ENCODE measurements around the gene SCO1. TPM values are rescaled to one million over a fixed set of nuclear protein-coding genes. Genes with fewer than 3 reads are reported as not detected.

SCO1 gene
- total RNA-seq, 2 experiments from 2014 or later = 15.3 to 18.2 TPM

GRCh38 chr17:10673312-10673711, 24.0 kb downstream of the SCO1 start:
- CTCF ChIA-PET = no interaction called here
- H3K4me3 Mint-ChIP-seq = no peak overlapping the region
- ATAC-seq (ENCODE audit: poor library complexity) = no peak

GRCh38 chr17:10668775-10669174, 28.6 kb downstream of the SCO1 start:
- H3K4me1 ChIP-seq (ENCODE audit: insufficient read depth, low read length) = no peaks in the 10 kb centered on the region
- POLR2A ChIA-PET = no interaction called here
- no peak overlapping the region for H3K4me3 ChIP-seq (ENCODE audit: low read length)
- H3K36me3 ChIP-seq (ENCODE audit: insufficient read depth, low read length) = no peaks in the 10 kb centered on the region
- no peak overlapping the region for H3K27ac ChIP-seq (ENCODE audit: low read depth in 1 of 2, low read length in 2 of 2)
- no peak overlapping the region for H3K27ac Mint-ChIP-seq
- H3K9me3 ChIP-seq (ENCODE audit: control insufficient read depth in 1 of 2, insufficient read depth in 1 of 2, low read length in 2 of 2) = no peaks in the 10 kb centered on the region
- TF ChIP-seq, protein P1, sequence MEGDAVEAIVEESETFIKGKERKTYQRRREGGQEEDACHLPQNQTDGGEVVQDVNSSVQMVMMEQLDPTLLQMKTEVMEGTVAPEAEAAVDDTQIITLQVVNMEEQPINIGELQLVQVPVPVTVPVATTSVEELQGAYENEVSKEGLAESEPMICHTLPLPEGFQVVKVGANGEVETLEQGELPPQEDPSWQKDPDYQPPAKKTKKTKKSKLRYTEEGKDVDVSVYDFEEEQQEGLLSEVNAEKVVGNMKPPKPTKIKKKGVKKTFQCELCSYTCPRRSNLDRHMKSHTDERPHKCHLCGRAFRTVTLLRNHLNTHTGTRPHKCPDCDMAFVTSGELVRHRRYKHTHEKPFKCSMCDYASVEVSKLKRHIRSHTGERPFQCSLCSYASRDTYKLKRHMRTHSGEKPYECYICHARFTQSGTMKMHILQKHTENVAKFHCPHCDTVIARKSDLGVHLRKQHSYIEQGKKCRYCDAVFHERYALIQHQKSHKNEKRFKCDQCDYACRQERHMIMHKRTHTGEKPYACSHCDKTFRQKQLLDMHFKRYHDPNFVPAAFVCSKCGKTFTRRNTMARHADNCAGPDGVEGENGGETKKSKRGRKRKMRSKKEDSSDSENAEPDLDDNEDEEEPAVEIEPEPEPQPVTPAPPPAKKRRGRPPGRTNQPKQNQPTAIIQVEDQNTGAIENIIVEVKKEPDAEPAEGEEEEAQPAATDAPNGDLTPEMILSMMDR (IDR thresholded peaks at IDR 0.05) = no peak
- peaks cover 31% of the 10 kb centered on the region for H3K36me3 Mint-ChIP-seq (ENCODE audit: low read depth)
- DNase-seq (no peak), ATAC-seq (ENCODE audit: poor library complexity) (no peak)
- no peaks in the 10 kb centered on the region for H3K27me3 Mint-ChIP-seq
- no peaks in the 10 kb centered on the region for H3K27me3 ChIP-seq (ENCODE audit: control insufficient read depth in 1 of 2, insufficient read depth in 2 of 2, low read length in 2 of 2)
- no peaks in the 10 kb centered on the region for H3K4me1 Mint-ChIP-seq (ENCODE audit: low read depth)
- CTCF ChIA-PET = interaction anchor here (0.7 kb wide), 1 partner anchor 139 kb away, joined by 3 read pairs; no protein-coding TSS in a partner anchor
- intact Hi-C loops (cut with DNase I, micrococcal nuclease) = no loop called here
- no peaks in the 10 kb centered on the region for H3K9me3 Mint-ChIP-seq
- no peak overlapping the region for H3K4me3 Mint-ChIP-seq

More at GRCh38 chr17:10673312-10673711, 24.0 kb downstream of the SCO1 start:
- H3K9me3 Mint-ChIP-seq = no peaks in the 10 kb centered on the region
- intact Hi-C loops (cut with DNase I, micrococcal nuclease) = no loop called here
- Histone ChIP-seq H3K9me3 (ENCODE audit: control insufficient read depth in 1 of 2, insufficient read depth in 1 of 2, low read length in 2 of 2) (no peaks in the 10 kb centered on the region), H3K4me1 (ENCODE audit: insufficient read depth, low read length) (no peaks in the 10 kb centered on the region), H3K27me3 (ENCODE audit: control insufficient read depth in 1 of 2, insufficient read depth in 2 of 2, low read length in 2 of 2) (no peaks in the 10 kb centered on the region), H3K36me3 (ENCODE audit: insufficient read depth, low read length) (peaks cover 21% of the 10 kb centered on the region), H3K27ac (ENCODE audit: low read depth in 1 of 2, low read length in 2 of 2) (no peak overlapping the region), H3K4me3 (ENCODE audit: low read length) (no peak overlapping the region)
- POLR2A ChIA-PET = no interaction called here
- peaks cover 55% of the 10 kb centered on the region for H3K36me3 Mint-ChIP-seq (ENCODE audit: low read depth)
- H3K4me1 Mint-ChIP-seq (ENCODE audit: low read depth) = no peaks in the 10 kb centered on the region
- TF ChIP-seq, protein P1 (IDR thresholded peaks at IDR 0.05) = no peak
- no peak for DNase-seq
- no peaks in the 10 kb centered on the region for H3K27me3 Mint-ChIP-seq
- no peak overlapping the region for H3K27ac Mint-ChIP-seq

DNA sequence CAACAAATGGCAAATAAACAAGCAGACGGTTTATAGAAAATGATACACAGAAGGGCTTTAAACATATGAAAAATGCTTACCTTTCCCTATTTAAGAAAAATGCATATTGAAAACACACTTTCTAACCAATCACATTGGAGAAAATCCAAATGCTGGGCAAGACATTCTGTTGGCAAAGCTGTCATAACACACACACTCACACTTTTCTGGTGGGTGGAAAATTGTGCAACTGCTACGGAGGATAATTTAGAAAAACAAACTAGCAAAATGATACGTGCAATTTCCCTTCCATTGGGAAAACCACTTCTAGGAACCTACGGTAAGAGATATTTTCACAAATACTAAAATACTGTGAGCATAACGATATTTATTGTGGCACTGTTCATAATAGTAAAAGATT, 30.4 kb downstream of the SCO1 start:
- H3K27ac Mint-ChIP-seq = no peak overlapping the region
- DNase-seq (no peak), ATAC-seq (ENCODE audit: poor library complexity) (no peak)
- POLR2A ChIA-PET = no interaction called here
- no peak overlapping the region for H3K4me3 Mint-ChIP-seq
- H3K4me1 Mint-ChIP-seq (ENCODE audit: low read depth) = no peaks in the 10 kb centered on the region
- H3K36me3 ChIP-seq (ENCODE audit: insufficient read depth, low read length) = no peaks in the 10 kb centered on the region
- no peaks in the 10 kb centered on the region for H3K9me3 ChIP-seq (ENCODE audit: control insufficient read depth in 1 of 2, insufficient read depth in 1 of 2, low read length in 2 of 2)
- no peaks in the 10 kb centered on the region for H3K27me3 Mint-ChIP-seq
- TF ChIP-seq, protein P1 (IDR thresholded peaks at IDR 0.05) = no peak
- H3K4me3 ChIP-seq (ENCODE audit: low read length) = no peak overlapping the region
- peaks cover 24% of the 10 kb centered on the region for H3K36me3 Mint-ChIP-seq (ENCODE audit: low read depth)
- intact Hi-C loops (cut with DNase I, micrococcal nuclease) = no loop called here
- CTCF ChIA-PET = interaction anchor here (0.7 kb wide), 1 partner anchor 8 kb away, joined by 3 read pairs; no protein-coding TSS in a partner anchor
- no peak overlapping the region for H3K27ac ChIP-seq (ENCODE audit: low read depth in 1 of 2, low read length in 2 of 2)
- H3K4me1 ChIP-seq (ENCODE audit: insufficient read depth, low read length) = no peaks in the 10 kb centered on the region
- no peaks in the 10 kb centered on the region for H3K27me3 ChIP-seq (ENCODE audit: control insufficient read depth in 1 of 2, insufficient read depth in 2 of 2, low read length in 2 of 2)
- H3K9me3 Mint-ChIP-seq = no peaks in the 10 kb centered on the region

All from CD4-positive, alpha-beta T cell (primary cell).